Ammon's horn (tissue), 1 donor: ENCODE results near the gene TMEM183A.

ENCODE experiments used
- DNase-seq: peaks from one replicate; pipeline ENCODE4 v3.0.0-alpha.2; 2016; ENCODE audit warnings: low spot score

The TMEM183A gene

GRCh38 chr1:203045821-203046594 lies 38.8 kb downstream of the TMEM183A start:
- DNase-seq = peak; percentile 48

- DNase-seq = no peak
These were observed 39.9 kb downstream of the TMEM183A start for GRCh38 chr1:203046984-203047630.

GRCh38 chr1:203048086-203048485 lies 40.9 kb downstream of the TMEM183A start:
- DNase-seq = no peak

GRCh38 chr1:203048555-203049051 lies 41.4 kb downstream of the TMEM183A start:
- DNase-seq = no peak

GRCh38 chr1:203049077-203049476 lies 41.9 kb downstream of the TMEM183A start:
- DNase-seq = no peak

- DNase-seq = no peak
These were observed 42.5 kb downstream of the TMEM183A start for GRCh38 chr1:203049576-203050180.

GRCh38 chr1:203050826-203051225 lies 43.7 kb downstream of the TMEM183A start:
- DNase-seq = no peak

- DNase-seq = no peak
These were observed 44.7 kb downstream of the TMEM183A start for GRCh38 chr1:203051841-203052324.

GRCh38 chr1:203052601-203053000 lies 45.4 kb downstream of the TMEM183A start:
- DNase-seq = no peak

- no peak for DNase-seq
These were observed 47.0 kb downstream of the TMEM183A start for GRCh38 chr1:203054184-203054583.

GRCh38 chr1:203054642-203055041 lies 47.5 kb downstream of the TMEM183A start:
- DNase-seq = no peak

- no peak for DNase-seq
These were observed 48.1 kb downstream of the TMEM183A start for GRCh38 chr1:203055161-203055799.

- DNase-seq = no peak
These were observed 48.8 kb downstream of the TMEM183A start for GRCh38 chr1:203056012-203056411.

GRCh38 chr1:203056516-203056915 lies 49.3 kb downstream of the TMEM183A start:
- DNase-seq = no peak

- DNase-seq = peak; percentile 55
These were observed 50.9 kb downstream of the TMEM183A start for GRCh38 chr1:203057911-203058675.

- no peak for DNase-seq
These were observed 51.4 kb downstream of the TMEM183A start for GRCh38 chr1:203058676-203058935.

- no peak for DNase-seq
These were observed 52.3 kb downstream of the TMEM183A start for GRCh38 chr1:203059485-203059884.

- DNase-seq = no peak
These were observed 52.9 kb downstream of the TMEM183A start for GRCh38 chr1:203060115-203060514.

GRCh38 chr1:203063287-203063686 lies 56.1 kb downstream of the TMEM183A start:
- no peak for DNase-seq

GRCh38 chr1:203065191-203065590 lies 58.0 kb downstream of the TMEM183A start:
- no peak for DNase-seq

GRCh38 chr1:203065986-203066385 lies 58.8 kb downstream of the TMEM183A start:
- DNase-seq = no peak

GRCh38 chr1:203066965-203067364 lies 59.8 kb downstream of the TMEM183A start:
- no peak for DNase-seq
